Activated T-cell treated with anti-CD3 and anti-CD28 coated beads, Interleukin-2, amount 50 U/mL, for 48 hours (primary cell): Measurements from ENCODE around the gene NECAB2.
"Not testable (repeated sequence)": the region's sequence is repeated elsewhere in the genome, so short reads cannot be mapped to it uniquely, and the experiment has no call there.

Experiments used
- DNase-seq, 2 experiments: peaks; one replicate each; pipeline ENCODE4 v3.0.0-alpha.2; 2020

NECAB2 gene

DNA sequence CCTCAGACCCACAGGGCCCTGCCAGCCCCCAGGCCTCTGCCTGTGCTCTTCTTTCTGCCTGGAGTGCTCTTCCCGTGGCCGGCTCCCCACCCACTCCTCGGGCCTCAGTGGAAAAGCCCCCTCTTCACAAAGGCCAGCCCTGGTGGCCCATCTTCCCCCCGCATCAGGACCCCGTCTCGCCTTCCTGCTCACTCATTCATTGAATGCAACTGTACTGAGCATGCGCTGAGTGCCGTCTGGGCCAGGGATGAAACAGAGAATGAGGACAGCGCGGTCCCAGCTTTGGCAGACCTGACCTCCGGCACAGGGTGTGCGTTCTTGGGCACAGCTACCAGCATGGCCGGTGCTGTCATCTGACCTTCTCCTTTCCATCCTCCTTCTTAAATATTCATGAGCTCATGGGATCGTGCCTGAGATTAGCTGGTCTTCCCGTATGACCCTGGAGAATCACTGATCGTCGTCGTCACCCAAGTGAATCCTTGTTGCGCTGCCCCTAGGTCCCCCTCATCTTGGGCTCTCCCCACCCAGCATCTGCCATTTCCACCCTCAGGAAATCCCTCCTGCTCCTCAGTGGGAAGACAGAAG lies 31.4 kb upstream of the NECAB2 start:
- no peak for DNase-seq

DNA sequence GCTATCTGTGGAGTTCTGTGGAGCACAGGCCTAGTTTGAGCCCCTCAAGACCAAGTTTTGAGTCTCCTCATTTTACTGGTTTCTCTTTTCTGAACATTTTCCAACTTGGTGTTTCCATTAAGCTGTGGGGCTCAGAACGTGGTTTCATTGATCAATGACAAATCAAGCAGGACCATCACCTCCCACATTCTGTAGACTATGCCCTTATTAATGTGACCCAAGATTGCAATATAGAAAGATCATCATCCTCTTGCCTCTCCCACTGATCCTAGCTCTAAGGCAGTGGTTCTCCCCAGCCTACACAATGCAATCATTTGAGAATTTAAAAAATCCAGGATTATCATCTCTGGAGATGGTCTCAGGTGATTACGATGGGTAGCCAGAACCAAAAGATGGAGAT lies 30.8 kb upstream of the NECAB2 start:
- no peak for DNase-seq

DNA sequence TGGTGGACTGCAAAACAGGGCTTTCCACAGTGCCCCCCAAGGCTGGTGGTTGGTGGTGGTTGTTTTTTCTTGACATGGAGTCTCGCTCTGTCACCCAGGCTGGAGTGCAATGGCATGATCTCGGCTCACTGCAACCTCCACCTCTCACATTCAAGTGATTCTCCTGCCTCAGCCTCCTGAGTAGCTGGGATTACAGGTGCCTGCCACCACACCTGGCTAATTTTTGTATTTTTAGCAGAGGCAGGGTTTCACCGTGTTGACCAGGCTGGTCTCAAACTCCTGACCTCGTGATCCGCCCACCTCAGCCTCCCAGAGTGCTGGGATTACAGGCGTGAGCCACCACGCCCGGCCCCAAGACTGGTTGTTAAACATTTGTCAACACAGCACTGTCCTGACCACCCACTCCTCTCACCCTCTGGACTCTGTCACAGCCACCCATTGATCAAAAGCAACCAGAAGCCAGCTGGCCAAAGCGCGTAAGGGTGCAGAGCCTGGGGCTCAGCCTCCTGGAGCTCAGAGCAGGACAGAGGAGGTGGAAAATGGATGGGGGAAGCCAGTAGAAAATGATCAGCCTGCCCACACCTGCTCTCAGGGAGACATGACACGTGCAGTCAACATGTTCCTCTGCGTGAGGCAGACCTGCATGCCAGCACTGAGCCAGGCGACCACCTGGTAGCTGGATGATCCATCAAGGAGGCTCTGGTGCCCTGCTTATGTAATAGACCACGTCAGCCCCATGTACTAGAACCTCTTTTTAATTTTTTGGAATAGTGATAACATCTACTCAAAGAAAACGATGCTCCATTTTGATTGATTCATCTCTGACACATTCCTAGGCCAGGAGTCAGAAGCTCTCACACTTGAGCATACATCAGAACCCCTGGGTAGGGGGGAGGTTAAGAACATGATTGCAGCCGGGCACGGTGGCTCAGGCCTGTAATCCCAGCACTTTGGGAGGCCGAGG lies 29.8 kb upstream of the NECAB2 start:
- no peak for DNase-seq

DNA sequence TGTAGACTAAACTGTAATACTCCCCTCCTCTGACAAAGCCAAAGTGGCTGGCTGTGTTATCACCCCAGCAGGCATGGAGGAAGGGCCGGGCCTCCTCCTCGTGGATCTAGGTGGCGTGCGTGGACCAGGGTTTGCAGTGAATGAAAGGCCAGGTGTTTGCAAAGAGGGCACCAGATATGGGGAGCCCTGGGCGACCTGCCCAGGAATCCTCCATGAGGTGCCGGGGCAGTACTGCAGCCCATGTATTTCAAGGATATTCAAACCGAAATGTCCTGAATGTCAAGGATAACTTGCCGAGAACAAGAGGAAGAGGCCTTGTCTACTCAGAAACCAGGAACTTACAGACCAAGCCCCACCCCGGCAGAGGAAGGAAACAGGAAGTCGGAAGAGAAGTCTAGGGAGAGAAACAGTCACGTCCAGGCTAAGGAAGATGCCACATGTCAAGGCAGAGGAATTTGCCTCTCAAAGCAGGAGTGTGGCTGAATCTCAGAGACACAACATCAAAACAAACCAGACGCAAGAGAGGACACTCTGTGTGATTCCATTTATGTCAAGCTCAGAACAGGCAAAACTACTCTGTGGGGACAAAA lies 28.7 kb upstream of the NECAB2 start:
- DNase-seq, result no peak

DNA sequence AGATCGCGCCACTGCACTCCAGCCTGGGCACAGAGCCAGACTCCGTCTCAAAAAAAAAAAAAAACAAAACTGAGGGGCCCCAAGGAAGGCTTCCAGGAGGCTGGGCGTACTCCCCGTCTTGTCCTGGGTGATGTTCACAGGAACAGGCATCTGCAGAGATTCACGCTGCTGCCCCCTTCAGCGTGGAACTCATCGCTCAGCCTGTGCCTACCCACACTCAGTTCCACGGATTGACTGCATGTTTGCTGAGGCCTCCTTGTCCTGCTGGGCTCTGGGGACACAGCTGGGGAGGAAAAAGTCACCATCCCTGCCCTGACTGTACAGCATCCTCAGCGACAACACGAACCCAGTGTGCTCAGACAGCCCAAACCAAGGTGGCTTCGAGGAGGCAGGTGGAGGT lies 27.9 kb upstream of the NECAB2 start:
- DNase-seq, result no peak

DNA sequence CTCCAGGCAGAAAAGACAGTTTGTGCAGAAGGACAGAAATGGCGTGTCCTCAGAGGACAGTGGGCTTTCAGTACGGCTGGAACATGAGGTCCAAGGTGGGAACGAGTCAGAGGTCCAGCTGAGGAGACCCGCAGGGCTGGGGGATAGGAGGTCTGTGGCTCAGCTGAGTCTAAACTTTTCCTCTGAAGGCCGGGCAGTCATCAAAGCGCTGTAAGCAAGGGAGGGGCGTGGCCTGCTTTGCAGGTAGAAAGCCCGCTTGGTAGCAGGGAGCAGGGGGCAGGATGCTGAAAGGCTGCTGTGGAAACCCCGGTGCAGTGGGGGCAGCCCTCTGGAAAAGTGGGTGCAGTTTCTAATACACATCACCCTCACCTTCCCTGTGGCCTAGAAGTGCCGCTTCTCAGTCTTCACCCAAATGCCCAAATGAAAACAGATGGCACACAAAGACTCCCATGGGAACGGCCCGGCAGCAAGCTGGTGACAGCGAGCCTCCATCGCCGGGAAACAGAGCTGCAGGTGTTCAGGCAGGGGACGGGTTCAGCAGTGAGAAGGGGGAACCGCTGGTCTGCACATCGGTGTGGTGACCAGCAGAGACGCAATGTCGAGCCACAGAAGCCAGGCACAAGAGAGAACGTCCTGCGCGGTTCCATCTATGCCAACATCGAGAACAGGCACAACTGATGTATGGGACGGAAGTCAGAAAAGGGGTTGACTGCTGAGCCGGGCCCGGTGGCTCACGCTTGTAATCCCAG lies 27.2 kb upstream of the NECAB2 start:
- DNase-seq, result no peak

DNA sequence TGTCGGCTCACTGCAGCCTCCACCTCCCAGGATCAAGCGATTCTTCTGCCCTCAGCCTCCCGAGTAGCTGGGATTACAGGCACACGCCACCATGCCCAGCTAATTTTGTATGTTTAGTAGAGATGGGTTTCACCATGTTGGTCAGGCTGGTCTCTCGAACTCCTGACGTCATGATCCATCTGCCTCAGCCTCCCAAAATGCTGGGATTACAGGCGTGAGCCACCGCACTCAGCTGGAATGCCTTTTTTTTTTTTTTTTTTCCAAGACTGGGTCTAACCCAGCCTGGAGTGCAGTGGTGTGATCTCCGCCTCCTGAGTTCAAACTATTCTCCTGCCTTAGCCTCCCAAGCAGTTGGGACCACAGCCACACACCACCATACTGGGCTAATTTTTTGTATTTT lies 26.5 kb upstream of the NECAB2 start:
- not testable (repeated sequence) for DNase-seq

DNA sequence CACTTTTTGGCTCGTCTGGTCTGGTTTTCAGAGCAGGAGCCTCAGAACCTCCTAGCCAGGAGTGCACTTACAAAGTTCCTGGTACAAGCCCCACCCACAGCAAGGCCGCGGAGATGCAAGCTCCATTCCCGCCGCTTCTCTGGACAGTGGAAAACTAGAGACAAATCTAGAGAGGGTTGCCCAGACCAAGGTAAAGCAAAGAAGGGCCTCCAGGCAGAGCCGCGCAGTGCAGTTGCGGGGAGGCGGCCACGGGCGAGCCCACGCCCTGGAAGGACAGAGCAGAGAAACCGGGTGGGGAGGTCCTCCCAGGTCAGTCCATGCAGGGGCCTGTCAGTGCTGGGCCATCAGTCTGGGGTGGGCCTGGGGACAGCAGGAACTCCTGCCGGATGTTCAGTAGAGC lies 26.0 kb upstream of the NECAB2 start:
- DNase-seq, result no peak

DNA sequence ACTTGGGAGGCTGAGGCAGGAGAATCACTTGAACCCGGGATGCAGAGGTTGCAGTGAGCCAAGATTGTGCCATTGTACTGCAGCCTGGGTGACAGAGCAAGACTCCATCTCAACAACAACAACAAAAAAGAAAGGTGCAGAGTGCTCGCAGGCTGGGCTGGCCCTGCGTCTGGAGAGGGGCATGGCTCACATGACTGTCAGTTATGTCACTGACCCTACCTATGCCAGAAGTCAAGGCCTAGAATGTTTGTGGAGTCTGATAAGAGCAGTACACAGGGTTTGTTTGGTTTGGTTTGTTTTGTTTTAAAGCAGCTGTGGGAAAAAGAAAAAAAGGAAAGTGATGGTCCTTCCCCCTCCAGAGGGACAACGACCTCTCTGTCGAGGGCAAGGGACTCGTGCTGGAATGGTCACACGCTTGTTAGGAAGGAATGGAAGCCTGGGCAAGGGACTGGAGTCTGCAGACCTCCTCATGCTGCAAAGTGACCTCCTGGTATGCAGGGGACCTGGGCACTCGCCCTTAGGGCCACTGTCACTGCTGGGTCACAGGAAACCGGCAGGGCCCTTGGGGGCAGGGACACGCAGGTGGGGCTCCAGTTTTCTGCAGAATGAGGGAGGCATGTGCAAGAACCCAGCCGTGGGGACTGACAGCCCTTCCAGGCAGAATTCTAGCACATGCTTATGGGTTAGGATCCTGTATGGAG lies 25.1 kb upstream of the NECAB2 start:
- DNase-seq, result no peak

DNA sequence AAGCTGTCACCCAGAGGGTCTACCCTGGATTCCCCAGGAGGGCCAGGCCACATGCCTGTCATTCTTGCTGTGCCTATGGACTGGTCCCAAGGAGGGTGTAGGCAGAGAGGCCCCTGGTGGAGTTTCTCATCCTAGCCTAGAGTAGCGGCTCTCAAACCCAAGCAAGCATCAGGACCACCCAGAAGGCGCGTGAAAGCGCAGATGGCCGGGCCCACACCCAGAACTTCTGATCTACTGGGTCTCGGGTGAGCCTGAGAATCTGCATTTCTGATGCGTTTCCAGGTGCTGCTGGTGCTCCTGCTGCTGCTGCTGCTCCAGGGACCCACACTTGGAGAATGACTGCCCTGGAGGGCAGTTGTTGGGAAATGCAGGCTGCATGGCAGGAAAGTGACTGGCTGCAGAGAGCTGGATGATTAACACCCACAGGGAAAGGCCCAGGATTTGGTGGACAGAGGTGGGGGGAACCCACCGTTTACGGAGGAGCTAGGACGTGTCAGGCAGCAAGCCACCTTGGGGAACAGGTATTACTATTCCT lies 24.5 kb upstream of the NECAB2 start:
- no peak for DNase-seq

DNA sequence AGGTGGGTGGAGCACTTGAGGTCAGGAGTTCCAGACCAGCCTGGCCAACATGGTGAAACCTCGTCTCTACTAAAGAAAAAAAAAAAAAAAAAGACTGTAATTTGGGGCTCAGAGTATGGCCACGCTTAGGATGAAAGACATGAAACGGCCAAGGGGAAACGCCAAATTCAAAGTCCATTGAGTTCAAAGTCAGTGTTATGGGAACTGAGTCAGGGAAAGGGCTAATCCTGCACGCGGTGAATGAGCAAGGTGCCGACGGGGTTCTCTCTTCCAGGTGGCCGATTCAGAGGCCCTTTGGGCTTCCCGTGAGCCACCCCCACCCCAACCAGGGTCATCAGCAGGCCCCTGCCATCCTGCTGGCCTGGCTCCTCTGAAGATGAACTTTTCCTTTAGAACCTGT lies 22.5 kb upstream of the NECAB2 start:
- no peak for DNase-seq

DNA sequence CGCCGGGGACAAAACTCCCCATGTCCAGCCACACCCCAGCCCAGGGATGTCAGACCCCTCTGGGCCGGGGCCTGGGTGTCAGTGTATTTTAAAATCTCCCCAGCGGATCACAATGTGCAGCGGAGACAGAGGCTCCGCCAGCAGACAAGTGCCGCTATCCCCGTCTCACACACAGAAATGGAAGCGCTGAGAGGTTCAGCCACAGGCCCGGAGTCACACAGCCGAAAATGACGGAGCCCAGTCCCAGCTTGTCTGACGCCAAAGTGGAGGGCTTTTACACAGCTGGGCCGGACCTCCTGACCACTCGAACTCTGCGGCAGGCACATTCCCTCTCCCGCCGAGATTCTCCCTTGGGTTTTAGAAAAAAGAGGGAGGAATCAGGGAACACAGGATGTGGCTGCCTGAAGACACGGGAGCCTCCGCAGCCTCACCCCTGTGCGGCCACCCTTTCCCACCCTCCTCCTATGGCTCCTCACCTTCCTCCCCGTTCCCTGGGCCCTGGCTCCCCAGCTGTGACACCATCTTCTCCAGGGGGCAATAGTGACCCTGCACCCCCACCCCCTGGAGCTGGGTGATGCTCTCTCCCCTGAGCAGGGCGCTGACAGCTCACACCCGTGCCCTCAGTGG lies 21.8 kb upstream of the NECAB2 start:
- DNase-seq, result no peak

DNA sequence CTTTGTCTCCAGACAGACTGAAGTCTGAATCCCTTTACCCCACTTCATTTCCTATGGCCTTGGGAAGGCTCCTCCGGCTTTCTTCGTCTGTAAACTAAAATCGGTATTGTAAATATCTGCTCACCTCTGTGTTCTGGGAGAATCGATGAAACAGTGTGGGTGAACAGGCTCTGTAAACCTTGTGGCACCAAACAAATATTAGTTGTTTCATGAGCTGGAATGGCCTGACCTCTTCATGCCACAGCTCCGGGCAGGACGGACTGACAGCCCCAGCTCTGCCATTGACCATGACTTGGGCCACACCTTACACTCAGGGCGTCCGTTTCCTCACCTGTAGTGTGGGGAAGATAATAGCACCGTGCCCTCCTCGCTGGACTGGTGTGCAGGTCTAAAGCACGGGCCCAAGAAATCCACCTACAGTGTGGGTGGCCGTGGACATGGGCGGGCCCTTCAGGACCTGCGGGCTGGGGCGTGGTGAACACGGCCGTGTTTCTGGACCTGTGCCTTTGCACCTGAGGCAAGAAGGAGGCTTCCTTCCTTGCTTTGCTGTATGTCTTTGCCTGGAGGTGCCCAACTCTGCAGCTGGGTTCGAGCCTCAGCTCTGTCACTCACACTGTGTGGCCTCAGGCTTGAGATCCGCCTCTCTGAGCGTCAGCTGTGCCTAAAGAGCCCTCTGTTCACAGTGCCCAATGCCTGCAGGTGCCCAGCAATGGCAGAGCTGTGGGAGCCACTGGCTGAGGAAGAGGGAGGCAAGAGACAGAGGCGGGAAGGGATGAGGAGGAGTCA lies 21.1 kb upstream of the NECAB2 start:
- no peak for DNase-seq

DNA sequence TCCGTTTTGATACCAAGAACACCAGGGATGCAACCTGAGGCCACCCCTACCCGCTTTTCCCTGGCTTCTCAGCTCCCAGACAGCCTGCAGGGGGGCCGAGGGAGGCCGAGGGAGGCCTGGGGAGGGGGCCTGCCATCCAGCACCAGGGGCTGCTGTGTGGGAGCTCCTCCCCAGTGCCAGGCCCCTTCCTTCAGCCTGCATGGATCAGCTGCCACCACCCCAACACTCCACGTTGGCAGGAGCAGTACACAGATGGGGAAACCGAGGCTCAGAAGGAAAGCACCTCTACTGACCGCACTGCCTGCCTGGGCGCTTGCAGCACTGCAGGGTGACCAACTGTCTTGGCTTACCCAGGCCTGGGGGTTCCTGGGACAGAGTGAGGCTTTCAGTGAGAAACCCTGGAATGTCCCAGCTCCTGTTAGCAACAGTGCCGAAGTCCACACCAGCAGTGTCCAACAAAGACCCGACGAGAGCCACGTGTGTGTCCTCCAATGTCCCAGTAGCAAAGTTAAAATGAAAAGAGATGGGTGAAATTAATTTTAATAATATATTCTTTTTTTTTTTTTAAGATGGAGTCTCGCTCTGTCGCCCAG lies 20.3 kb upstream of the NECAB2 start:
- no peak for DNase-seq

DNA sequence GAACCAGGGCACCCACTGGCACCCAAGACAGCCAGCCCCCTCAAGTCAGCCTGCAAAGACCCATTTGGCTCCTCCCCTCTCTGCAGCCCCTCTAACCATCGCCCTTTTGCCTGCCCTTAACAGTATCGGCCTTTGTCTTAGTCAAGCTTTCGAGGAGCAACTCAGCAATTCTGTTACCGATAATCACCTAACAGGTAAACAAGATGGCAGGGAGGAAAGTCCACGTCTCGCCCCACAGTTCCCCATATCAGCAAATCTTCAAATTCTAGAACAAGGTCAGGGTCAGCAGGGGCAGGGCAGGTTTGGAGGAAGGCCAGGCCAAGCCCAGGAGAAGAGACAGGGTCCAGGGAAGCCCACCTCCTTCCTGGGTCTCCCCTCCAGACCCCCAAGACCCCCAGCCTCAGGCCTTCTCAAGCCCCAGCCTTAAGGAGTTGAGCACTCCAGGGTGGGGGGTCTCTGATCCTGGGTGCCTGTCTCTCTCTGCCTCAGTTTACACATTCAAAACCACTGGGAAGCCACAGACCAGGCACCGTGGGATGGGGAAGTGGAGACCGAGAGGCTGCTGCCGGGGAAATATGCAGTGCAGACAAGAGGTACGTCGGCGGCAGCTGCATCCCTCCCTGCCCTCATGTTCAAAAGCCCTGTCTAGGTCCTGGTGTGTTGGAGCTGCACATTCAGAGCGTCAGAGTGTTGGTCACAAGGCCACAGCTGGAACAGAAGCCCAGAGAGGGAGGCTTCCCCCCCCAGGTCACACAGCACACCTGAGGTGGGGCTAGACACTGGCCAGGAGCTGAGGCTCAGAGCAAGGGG lies 18.9 kb upstream of the NECAB2 start:
- no peak for DNase-seq

DNA sequence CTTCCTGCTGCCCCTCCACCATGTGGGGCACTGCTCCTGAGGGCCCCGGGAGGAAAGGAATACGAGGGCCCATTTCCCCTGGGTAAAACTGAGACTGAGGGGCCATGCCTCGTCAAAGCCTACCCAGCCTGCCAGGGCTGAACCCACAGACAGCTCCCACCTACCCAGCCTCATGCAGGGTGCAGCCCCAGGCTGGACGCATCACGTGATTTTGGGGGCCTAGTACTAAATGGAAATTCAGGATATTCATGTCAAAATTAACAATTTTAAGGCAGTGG lies 18.4 kb upstream of the NECAB2 start:
- DNase-seq, result no peak

DNA sequence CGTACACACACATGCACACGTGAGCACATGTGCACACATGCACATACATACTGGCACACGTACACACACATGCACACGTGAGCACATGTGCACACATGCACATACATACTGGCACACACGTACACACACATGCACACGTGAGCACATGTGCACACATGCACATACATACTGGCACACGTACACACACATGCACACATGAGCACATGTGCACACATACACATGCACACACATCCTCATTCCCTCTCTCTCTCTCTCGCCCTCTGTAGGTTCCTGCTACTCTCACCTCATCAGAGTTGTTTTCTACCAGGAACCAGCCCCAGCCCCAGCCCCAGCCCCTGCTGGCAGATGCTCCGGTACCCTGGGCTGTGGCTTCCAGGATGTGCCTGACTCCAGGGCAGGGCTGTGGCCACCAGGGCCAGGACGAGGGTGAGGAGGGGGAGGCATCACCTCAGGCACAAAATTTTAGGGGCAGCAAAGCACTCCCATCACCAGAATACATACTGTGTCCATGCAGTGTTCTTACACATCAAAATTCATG lies 17.1 kb upstream of the NECAB2 start:
- not testable (repeated sequence) for DNase-seq

DNA sequence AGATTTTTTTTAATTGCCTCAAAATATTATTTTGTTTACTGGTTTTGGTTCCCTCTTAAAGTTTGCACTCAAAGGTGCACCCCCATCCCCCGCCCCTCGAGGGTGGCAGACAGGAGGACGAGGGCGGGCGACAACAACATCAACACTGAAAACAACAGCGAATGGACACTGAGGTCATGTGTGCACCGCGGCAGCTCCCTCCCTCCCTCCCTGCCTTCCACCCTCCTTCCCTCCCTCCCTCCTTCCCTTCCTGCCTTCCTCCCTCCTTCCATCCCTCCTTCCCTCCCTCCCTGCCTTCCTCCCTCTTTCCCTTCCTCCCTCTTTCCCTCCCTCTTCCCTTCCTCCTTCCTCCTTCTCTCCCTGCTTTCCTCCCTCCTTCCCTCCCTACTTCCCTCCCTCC lies 16.5 kb upstream of the NECAB2 start:
- DNase-seq, result no peak

DNA sequence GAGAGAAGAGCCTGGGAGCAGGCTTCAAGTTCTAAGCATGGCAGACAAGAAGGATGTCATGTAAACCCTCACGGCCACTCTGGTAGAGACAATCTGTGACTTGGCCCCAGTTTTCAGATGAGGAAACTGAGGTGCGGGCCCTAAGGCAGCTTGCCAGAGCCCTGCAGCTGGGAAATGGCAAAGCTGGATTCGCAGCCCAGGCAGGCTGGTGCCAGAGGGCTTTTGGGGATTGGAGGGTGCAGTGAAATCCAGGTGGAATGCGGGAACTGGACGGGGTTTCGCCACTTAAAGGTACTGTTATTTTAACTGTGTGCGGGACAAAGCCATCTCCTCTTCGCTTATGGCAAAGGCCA lies 15.5 kb upstream of the NECAB2 start:
- DNase-seq, result no peak
